ENCODE results near the gene PTGER3.

DNA sequence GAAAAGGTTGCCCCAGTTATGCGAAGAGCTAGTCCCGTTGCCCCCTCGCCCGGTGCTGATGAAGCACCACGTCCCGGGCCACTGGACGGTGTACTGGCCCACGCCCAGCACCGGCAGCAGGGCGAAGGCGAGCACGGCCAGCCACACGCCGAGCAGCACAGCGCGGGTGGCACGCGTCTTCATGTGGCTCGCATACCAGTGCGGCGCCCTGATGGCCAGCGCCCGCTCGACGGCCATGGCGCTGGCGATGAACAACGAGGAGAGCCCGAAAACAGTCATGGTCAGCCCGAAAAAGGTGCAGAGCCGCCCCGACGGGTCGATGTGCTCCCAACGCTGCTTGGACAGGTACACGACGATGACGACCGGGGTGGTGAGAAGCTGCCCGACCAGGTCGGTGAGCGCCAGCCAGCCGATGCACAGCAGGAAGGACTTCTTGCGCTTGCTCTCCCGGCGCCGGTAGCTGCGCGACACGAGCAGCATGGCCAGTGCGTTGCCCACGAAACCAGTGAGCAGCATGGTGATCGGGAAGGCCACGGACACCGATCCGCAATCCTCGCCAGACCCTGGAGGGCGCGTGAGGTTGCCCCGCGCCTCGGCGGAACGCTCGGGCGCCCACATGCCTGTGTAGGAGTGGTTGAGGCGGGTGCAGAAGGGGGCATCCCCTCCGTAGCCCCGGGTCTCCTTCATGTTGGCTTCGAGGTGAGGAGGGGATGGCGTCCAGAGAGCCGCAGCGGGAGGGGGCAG, 553 bp downstream of the PTGER3 start:
- TF ChIP-seq, protein P1, sequence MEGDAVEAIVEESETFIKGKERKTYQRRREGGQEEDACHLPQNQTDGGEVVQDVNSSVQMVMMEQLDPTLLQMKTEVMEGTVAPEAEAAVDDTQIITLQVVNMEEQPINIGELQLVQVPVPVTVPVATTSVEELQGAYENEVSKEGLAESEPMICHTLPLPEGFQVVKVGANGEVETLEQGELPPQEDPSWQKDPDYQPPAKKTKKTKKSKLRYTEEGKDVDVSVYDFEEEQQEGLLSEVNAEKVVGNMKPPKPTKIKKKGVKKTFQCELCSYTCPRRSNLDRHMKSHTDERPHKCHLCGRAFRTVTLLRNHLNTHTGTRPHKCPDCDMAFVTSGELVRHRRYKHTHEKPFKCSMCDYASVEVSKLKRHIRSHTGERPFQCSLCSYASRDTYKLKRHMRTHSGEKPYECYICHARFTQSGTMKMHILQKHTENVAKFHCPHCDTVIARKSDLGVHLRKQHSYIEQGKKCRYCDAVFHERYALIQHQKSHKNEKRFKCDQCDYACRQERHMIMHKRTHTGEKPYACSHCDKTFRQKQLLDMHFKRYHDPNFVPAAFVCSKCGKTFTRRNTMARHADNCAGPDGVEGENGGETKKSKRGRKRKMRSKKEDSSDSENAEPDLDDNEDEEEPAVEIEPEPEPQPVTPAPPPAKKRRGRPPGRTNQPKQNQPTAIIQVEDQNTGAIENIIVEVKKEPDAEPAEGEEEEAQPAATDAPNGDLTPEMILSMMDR (IDR thresholded peaks at IDR 0.05; ENCODE audit: low read depth, low read length): no peak
- no peak for TF ChIP-seq EZH2phosphoT487 (IDR thresholded peaks at IDR 0.05; ENCODE audit: low read depth)
